Peyer's patch (tissue), 4 donors: ENCODE measurements around the gene TRPC6.

Experiments used
- POLR2A ChIP-seq, 2 donors: fragments of 450-650 bp; IDR thresholded peaks; one replicate each; pipeline ENCODE4 v1.5.1; 2017; ENCODE audit warnings: antibody characterized with exemption in 2 of 2, mild to moderate bottlenecking in 2 of 2, moderate library complexity in 2 of 2
- TF ChIP-seq, protein P1 (sequence below), 6 experiments: fragments of 450-650 bp in 4 of 6; fragments of 200-600 bp in 2 of 6; sonication (generic) in 1 of 6; IDR thresholded peaks; one replicate each; pipeline ENCODE4 v1.5.1; 2017 to 2019; ENCODE audit warnings: antibody characterized with exemption in 6 of 6, mild to moderate bottlenecking in 3 of 6, moderate library complexity in 1 of 6

GRCh38 chr11:101438126-101438525 is 145.7 kb downstream of the TRPC6 start:
- no peak for TF ChIP-seq POLR2A (IDR thresholded peaks at IDR 0.05)
- TF ChIP-seq, protein P1, sequence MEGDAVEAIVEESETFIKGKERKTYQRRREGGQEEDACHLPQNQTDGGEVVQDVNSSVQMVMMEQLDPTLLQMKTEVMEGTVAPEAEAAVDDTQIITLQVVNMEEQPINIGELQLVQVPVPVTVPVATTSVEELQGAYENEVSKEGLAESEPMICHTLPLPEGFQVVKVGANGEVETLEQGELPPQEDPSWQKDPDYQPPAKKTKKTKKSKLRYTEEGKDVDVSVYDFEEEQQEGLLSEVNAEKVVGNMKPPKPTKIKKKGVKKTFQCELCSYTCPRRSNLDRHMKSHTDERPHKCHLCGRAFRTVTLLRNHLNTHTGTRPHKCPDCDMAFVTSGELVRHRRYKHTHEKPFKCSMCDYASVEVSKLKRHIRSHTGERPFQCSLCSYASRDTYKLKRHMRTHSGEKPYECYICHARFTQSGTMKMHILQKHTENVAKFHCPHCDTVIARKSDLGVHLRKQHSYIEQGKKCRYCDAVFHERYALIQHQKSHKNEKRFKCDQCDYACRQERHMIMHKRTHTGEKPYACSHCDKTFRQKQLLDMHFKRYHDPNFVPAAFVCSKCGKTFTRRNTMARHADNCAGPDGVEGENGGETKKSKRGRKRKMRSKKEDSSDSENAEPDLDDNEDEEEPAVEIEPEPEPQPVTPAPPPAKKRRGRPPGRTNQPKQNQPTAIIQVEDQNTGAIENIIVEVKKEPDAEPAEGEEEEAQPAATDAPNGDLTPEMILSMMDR (IDR thresholded peaks at IDR 0.05): no peak
